ENCODE data around the gene BCO1. TPM values are rescaled to one million over a fixed set of nuclear protein-coding genes. Genes with fewer than 3 reads are reported as not detected.

Gene BCO1
- total RNA-seq, 1 experiment from 2014 or later = 3.7 TPM

- in situ Hi-C loops (cut with HindIII; ENCODE audit: low pct_unique_long_range_greater_than_20kb, low sequenced_read_pairs) = no loop called here
- no peak for DNase-seq (ENCODE audit: low read depth)
Observed at GRCh38 chr16:81307770-81308169, 69.3 kb downstream of the BCO1 start.

DNA sequence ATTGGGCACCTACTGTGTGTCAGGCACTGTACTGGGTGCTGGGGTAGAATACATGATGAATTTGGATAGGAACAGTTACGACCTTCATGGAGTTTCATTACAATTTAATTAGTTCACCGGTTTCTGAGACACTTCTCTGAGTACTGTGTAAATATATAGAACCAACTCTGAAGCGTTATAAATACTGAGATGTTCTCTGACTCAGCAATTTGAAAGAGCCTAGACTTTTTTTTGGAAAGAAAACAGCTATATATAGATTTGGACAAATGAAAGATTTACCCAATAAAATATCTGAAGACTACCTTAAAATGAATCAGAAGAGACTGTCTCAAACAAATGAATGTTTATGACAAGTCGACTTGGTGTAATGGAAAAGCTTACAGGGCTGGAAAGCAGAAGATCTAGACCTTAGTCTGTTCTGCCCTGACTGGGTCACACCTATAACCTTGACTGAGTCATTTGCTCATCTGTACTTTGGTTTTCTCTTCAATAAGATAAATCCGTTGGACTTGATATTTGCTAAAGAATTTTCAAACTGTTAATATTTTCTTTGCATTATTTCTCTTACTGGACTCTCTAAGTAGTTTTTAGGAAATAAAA lies 71.7 kb downstream of the BCO1 start:
- no peak for DNase-seq (ENCODE audit: low read depth)
- in situ Hi-C loops (cut with HindIII; ENCODE audit: low pct_unique_long_range_greater_than_20kb, low sequenced_read_pairs) = no loop called here

GRCh38 chr16:81311762-81312161 lies 73.3 kb downstream of the BCO1 start:
- in situ Hi-C loops (cut with HindIII; ENCODE audit: low pct_unique_long_range_greater_than_20kb, low sequenced_read_pairs) = no loop called here
- DNase-seq (ENCODE audit: low read depth) = no peak

- in situ Hi-C loops (cut with HindIII; ENCODE audit: low pct_unique_long_range_greater_than_20kb, low sequenced_read_pairs) = no loop called here
- no peak for DNase-seq (ENCODE audit: low read depth)
Observed at GRCh38 chr16:81313701-81314602, 75.5 kb downstream of the BCO1 start.

DNA sequence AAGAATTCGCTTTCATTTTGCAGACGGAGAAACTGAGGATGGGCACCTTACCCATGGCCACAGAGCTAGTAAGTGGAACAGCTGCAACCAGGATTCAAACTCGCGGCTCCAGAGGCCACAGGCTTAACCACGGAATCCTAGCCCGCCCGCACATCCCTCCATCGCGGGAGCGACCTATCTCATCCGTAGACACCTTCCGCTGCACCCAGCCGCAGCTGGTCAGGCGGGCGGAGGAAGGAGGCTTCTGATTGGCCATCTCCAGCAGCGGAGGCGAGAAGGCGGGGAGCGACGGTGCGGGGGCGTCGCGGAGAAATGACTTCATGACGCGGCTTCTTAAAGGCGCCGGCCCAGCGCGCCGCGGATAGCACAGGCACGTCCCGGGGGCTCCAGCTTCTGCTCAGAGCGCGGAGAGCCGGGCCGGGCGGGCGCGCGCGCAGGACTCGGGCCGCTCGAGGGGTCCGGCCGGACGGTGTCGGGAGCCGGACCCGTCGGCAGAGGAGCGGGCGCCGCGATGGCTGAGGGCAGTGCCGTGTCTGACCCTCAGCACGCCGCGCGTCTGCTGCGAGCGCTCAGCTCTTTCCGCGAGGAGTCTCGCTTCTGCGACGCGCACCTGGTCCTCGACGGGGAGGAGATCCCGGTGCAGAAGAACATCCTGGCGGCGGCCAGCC lies 76.2 kb downstream of the BCO1 start, which contains the start of gene GAN:
Gene GAN (plus strand): TSS at position 360 of the 668 bp plus-strand sequence. CDS start 152 bp downstream, at position 512.
- in situ Hi-C loops (cut with HindIII; ENCODE audit: low pct_unique_long_range_greater_than_20kb, low sequenced_read_pairs) = no loop called here
- peak; percentile 95 for DNase-seq (ENCODE audit: low read depth)

DNA sequence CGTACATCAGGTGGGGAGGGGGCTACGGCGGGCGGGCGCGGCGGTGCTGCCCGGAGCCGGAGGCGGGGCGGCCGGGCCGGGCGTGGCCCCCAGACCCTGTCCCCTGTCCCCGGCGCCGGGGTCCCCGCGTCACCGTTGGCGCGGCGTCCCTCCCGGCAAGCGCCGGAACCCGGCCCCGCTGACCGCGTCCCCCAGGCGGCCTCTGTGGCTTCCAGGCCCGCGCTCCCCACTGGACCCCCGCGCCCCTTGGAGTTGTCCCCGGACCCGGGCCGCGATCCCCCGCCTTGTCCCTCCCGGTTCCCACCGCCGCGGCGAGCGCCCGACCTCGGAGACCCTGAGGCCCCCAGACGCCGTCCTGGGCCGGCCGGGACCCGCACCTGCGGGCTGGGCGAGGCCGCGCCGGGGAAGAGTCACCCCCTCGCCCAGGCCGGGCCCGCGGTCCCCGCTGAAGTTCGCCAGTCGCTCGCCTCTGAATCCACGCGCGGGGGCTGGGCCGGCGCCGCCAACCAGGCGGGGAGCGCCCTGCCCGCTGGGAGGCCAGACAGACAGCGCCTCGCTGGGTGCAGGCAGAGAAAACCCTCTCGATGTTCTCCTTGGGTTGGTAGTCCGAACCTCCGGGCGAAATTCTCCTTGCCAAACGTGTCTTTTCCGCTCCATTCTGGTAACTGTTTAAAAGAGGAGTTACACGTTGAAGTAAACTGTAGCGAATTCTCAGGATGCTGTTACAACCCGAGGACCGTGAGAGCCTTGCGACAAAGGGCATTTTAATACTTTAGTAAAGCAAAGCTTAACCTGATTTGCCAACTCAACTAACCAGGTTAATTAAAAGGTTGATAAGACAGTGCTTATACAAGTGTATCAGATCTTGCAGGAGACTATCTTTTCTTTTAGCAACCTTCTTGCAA lies 77.0 kb downstream of the BCO1 start:
- in situ Hi-C loops (cut with HindIII; ENCODE audit: low pct_unique_long_range_greater_than_20kb, low sequenced_read_pairs) = no loop called here
- peak; percentile 22 for DNase-seq (ENCODE audit: low read depth)

GRCh38 chr16:81316176-81316496 lies 77.6 kb downstream of the BCO1 start:
- no peak for DNase-seq (ENCODE audit: low read depth)
- in situ Hi-C loops (cut with HindIII; ENCODE audit: low pct_unique_long_range_greater_than_20kb, low sequenced_read_pairs) = no loop called here

- in situ Hi-C loops (cut with HindIII; ENCODE audit: low pct_unique_long_range_greater_than_20kb, low sequenced_read_pairs) = no loop called here
- no peak for DNase-seq (ENCODE audit: low read depth)
Observed at GRCh38 chr16:81318711-81319110, 80.2 kb downstream of the BCO1 start.

DNA sequence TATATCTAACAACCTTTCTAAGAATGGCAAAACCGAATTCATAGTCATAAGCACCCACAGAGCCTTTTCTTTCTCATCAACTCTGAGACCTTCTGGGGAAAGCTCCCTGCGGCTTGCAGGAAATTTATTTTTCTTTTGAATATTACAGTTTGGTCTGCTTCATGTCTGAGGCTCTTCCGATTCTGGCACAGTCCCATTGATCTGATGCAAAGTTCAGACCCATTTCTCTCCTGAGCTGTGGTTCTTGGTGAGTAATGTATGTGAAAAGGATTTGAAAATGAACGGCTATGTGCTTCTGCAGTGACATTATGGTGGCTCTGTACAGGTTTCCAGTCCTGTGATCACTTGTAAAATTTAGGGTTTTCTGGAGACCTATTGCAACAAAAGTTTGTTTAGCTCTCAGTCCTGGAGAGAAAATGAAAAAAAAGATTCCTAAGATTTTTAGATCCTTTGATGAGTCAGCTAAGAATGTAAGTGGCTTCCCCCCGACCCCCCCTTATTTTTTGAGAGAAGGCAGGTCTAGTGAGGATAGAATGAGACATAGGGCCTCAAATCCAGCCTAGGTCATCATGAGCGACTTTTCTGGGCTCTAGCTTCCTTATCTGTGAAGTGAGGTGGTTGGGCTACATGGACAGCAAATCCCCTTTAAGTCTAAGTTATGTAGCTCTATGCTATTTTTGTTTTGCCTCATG lies 80.9 kb downstream of the BCO1 start:
- in situ Hi-C loops (cut with HindIII; ENCODE audit: low pct_unique_long_range_greater_than_20kb, low sequenced_read_pairs) = no loop called here
- peak; percentile 47 for DNase-seq (ENCODE audit: low read depth)

- DNase-seq (ENCODE audit: low read depth) = no peak
- in situ Hi-C loops (cut with HindIII; ENCODE audit: low pct_unique_long_range_greater_than_20kb, low sequenced_read_pairs) = no loop called here
Observed at GRCh38 chr16:81321039-81321438, 82.5 kb downstream of the BCO1 start.

DNA sequence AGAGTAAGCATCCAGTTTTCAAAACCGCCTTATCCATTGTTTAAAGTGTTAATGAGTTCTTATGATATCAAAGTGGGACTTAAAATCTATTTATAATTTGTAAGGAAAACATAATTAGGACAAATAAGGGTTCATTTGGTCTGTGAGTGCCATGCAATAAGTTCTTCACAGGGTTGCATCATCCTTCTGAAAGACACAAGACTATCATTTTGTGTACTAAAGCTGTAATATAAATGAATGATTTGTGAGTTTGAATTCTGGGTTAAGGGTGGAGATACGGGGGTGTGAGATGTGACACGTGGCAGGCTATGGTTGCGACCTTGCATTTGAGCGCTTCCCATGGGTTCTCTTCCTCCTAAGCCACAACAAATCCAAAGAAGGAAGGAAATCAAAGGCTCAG lies 83.0 kb downstream of the BCO1 start:
- in situ Hi-C loops (cut with HindIII; ENCODE audit: low pct_unique_long_range_greater_than_20kb, low sequenced_read_pairs) = no loop called here
- no peak for DNase-seq (ENCODE audit: low read depth)

DNA sequence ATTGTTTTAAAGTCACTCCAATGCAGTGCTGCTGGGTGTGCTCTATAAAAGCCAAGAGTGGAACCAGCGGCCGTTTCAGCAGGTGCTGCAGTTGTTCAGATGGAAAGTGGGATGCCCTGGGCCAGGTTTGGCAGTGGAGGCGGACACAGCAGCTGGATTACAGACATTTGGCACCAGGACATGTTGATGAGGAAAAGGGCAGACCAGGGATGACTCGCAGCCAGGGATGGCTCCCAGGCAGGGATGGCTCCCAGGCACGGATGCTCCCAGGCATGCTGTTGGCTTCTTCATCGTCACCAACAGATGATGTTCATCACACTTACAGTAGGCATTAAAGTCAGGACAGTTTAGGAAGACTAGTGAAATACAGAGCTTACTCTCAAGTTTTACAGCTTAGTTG lies 86.3 kb downstream of the BCO1 start:
- in situ Hi-C loops (cut with HindIII; ENCODE audit: low pct_unique_long_range_greater_than_20kb, low sequenced_read_pairs) = no loop called here
- DNase-seq (ENCODE audit: low read depth) = no peak

- in situ Hi-C loops (cut with HindIII; ENCODE audit: low pct_unique_long_range_greater_than_20kb, low sequenced_read_pairs) = no loop called here
- no peak for DNase-seq (ENCODE audit: low read depth)
Observed at GRCh38 chr16:81327011-81327410, 88.5 kb downstream of the BCO1 start.

- in situ Hi-C loops (cut with HindIII; ENCODE audit: low pct_unique_long_range_greater_than_20kb, low sequenced_read_pairs) = no loop called here
- no peak for DNase-seq (ENCODE audit: low read depth)
Observed at GRCh38 chr16:81327447-81328196, 89.1 kb downstream of the BCO1 start.

- in situ Hi-C loops (cut with HindIII; ENCODE audit: low pct_unique_long_range_greater_than_20kb, low sequenced_read_pairs) = no loop called here
Observed at GRCh38 chr16:81329947-81330346, 91.5 kb downstream of the BCO1 start.

DNA sequence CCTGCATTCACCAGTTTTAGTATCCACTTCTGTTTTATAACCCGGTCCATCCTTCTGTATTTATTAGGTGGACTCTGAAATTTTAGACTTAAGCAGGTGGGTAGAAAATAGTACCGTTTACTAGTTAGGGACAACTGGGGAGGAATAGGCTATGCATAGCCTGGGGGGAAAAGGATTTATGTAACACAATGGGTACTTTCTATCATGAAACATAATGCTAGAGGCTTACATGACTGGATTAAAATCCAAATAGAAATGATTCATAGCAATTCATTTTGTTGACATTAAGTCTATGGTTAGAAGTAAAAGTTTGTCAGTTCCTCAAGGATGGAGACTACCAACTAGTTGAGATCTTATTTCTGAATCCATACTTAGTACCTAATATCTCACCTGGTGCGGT lies 94.9 kb downstream of the BCO1 start:
- no peak for DNase-seq (ENCODE audit: low read depth)
- in situ Hi-C loops (cut with HindIII; ENCODE audit: low pct_unique_long_range_greater_than_20kb, low sequenced_read_pairs) = no loop called here

More at GRCh38 chr16:81329947-81330346, 91.5 kb downstream of the BCO1 start:
- DNase-seq (ENCODE audit: low read depth) = no peak

DNA sequence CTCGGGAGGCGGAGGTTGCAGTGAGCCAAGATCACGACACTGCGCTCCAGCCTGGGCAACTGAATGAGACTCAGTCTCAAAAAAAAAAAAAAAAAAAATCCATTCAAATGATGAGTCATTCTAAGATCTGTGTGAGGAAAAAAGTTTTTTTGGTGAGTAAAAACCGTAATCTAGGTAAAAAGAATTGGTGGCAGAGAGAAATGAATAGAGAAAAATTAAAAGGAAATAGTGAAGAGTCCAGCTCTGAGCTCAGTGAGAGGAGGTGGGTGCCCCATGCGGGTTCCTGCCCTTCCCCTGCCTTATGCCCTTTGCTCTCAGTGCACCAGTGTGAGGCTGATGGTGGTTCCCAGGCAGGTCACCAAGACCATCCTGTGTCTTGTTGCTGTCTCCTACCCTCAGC lies 97.2 kb downstream of the BCO1 start:
- in situ Hi-C loops (cut with HindIII; ENCODE audit: low pct_unique_long_range_greater_than_20kb, low sequenced_read_pairs) = no loop called here
- DNase-seq (ENCODE audit: low read depth) = no peak
